A549 (cell line): Measurements from ENCODE around the gene DDX18.

Source experiments
- CTCF ChIP-seq: fragments of >200 bp; sonication (Bioruptor Twin); formaldehyde crosslinking; IDR thresholded peaks from 3 replicates; pipeline ENCODE4 v1.5.1; 2016
- EP300 ChIP-seq, 2 experiments: fragments of >200 bp; sonication (Bioruptor Twin); formaldehyde crosslinking; IDR thresholded peaks; 2 replicates in 1 of 2; 3 replicates in 1 of 2; pipeline ENCODE4 v1.6.1; 2016 to 2017
- HOXA7 ChIP-seq: fragments of 250-450 bp; sonication (Bioruptor Pico); IDR thresholded peaks from 2 replicates; pipeline ENCODE4 v1.5.0; 2020; ENCODE audit warnings: mild to moderate bottlenecking, moderate library complexity
- MYC ChIP-seq: IDR thresholded peaks from 2 replicates; pipeline ENCODE4 v1.6.1; 2012; ENCODE audit warnings: mild to moderate bottlenecking, inconsistent platforms, low read length, improper control_type of control experiment, borderline replicate concordance
- NR3C1 ChIP-seq: fragments of >200 bp; sonication (Bioruptor Twin); formaldehyde crosslinking; IDR thresholded peaks from 3 replicates; pipeline ENCODE4 v1.6.1; 2017
- RAD21 ChIP-seq, 2 experiments: fragments of >200 bp in 1 of 2; sonication (Bioruptor Twin) in 1 of 2; formaldehyde crosslinking in 1 of 2; IDR thresholded peaks in 1 of 2; conservative IDR thresholded peaks in 1 of 2; 2 replicates in 1 of 2; 3 replicates in 1 of 2; pipeline ENCODE4 v1.6.1; 2012 to 2018; ENCODE audit warnings: inconsistent platforms in 1 of 2
- SMC3 ChIP-seq: fragments of >200 bp; sonication (Bioruptor Twin); formaldehyde crosslinking; IDR thresholded peaks from 3 replicates; pipeline ENCODE4 v1.6.1; 2018; ENCODE audit warnings: inconsistent platforms

- TF ChIP-seq NR3C1 (no peak), CTCF (no peak), EP300 (IDR thresholded peaks at IDR 0.05) (no peak), SMC3 (no peak), MYC (no peak), RAD21 (conservative IDR thresholded peaks at IDR 0.05 in 1 of 2, IDR thresholded peaks at IDR 0.05 in 1 of 2) (no peak), HOXA7 (CRISPR knock-in tag) (no peak)
Observed at GRCh38 chr2:117859532-117859911, 45.0 kb downstream of the DDX18 start.
